Measurements from ENCODE around the gene API5.

Gene API5

GRCh38 chr11:43270468-43270867 lies 41.3 kb upstream of the API5 start:
- no peak for TF ChIP-seq REST (IDR thresholded peaks at IDR 0.05; ENCODE audit: insufficient read depth in 1 of 2, low read depth in 2 of 2, low read length in 2 of 2)
- TF ChIP-seq SIN3A (IDR thresholded peaks at IDR 0.05; ENCODE audit: borderline replicate concordance, insufficient read depth, low read length) = no peak
- no peak for TF ChIP-seq TAF1 (IDR thresholded peaks at IDR 0.05; ENCODE audit: borderline replicate concordance, insufficient read depth, low read length)
- no peak for TF ChIP-seq POLR2AphosphoS5 (IDR thresholded peaks at IDR 0.05; ENCODE audit: low read depth, low read length)
- no peak for TF ChIP-seq FOXP2 (optimal IDR thresholded peaks at IDR 0.05; ENCODE audit: borderline replicate concordance, extremely low read depth, extremely low read length, insufficient read depth)

GRCh38 chr11:43278193-43278956 lies 33.4 kb upstream of the API5 start:
- TF ChIP-seq SIN3A (IDR thresholded peaks at IDR 0.05; ENCODE audit: borderline replicate concordance, insufficient read depth, low read length) = no peak
- no peak for TF ChIP-seq REST (IDR thresholded peaks at IDR 0.05; ENCODE audit: insufficient read depth in 1 of 2, low read depth in 2 of 2, low read length in 2 of 2)
- TF ChIP-seq FOXP2 (optimal IDR thresholded peaks at IDR 0.05; ENCODE audit: borderline replicate concordance, extremely low read depth, extremely low read length, insufficient read depth) = no peak
- TF ChIP-seq TAF1 (IDR thresholded peaks at IDR 0.05; ENCODE audit: borderline replicate concordance, insufficient read depth, low read length) = no peak
- no peak for TF ChIP-seq POLR2AphosphoS5 (IDR thresholded peaks at IDR 0.05; ENCODE audit: low read depth, low read length)

GRCh38 chr11:43282607-43283440 lies 29.0 kb upstream of the API5 start:
- TF ChIP-seq SIN3A (IDR thresholded peaks at IDR 0.05; ENCODE audit: borderline replicate concordance, insufficient read depth, low read length) (no peak), TAF1 (IDR thresholded peaks at IDR 0.05; ENCODE audit: borderline replicate concordance, insufficient read depth, low read length) (no peak), FOXP2 (optimal IDR thresholded peaks at IDR 0.05; ENCODE audit: borderline replicate concordance, extremely low read depth, extremely low read length, insufficient read depth) (no peak), POLR2AphosphoS5 (IDR thresholded peaks at IDR 0.05; ENCODE audit: low read depth, low read length) (no peak), REST (IDR thresholded peaks at IDR 0.05; ENCODE audit: insufficient read depth in 1 of 2, low read depth in 2 of 2, low read length in 2 of 2) (no peak)

- no peak for TF ChIP-seq POLR2AphosphoS5 (IDR thresholded peaks at IDR 0.05; ENCODE audit: low read depth, low read length)
- TF ChIP-seq SIN3A (IDR thresholded peaks at IDR 0.05; ENCODE audit: borderline replicate concordance, insufficient read depth, low read length) = no peak
- no peak for TF ChIP-seq TAF1 (IDR thresholded peaks at IDR 0.05; ENCODE audit: borderline replicate concordance, insufficient read depth, low read length)
- TF ChIP-seq REST (IDR thresholded peaks at IDR 0.05; ENCODE audit: insufficient read depth in 1 of 2, low read depth in 2 of 2, low read length in 2 of 2) = no peak
- no peak for TF ChIP-seq FOXP2 (optimal IDR thresholded peaks at IDR 0.05; ENCODE audit: borderline replicate concordance, extremely low read depth, extremely low read length, insufficient read depth)
Observed at GRCh38 chr11:43285826-43286225, 26.0 kb upstream of the API5 start.
